Measurements from ENCODE around the gene TAS2R38. TPM values are rescaled to one million over a fixed set of nuclear protein-coding genes. Genes with fewer than 3 reads are reported as not detected.

Gene TAS2R38
- total RNA-seq, 4 donors from 2014 or later: not detected

GRCh38 chr7:141941075-141941474, 32.5 kb downstream of the TAS2R38 start:
- Histone ChIP-seq H3K27ac (no peak overlapping the region), H3K4me3 (no peak overlapping the region), H3K36me3 (no peaks in the 10 kb centered on the region), H3K27me3 (no peaks in the 10 kb centered on the region), H3K9me3 (peaks cover 6% of the 10 kb centered on the region), H3K4me1 (no peaks in the 10 kb centered on the region)
- WGBS: 92% methylated on average over 3 of the region's 3 CpGs
- TF ChIP-seq POLR2AphosphoS5 (IDR thresholded peaks at IDR 0.05) (no peak), CTCF (IDR thresholded peaks at IDR 0.05) (no peak), EP300 (IDR thresholded peaks at IDR 0.05) (no peak), POLR2A (IDR thresholded peaks at IDR 0.05) (no peak)
- DNase-seq (ENCODE audit: low spot score in 2 of 2): no peak

GRCh38 chr7:141930211-141930610, 43.4 kb downstream of the TAS2R38 start:
- DNase-seq (ENCODE audit: low spot score in 2 of 2): no peak
- WGBS: 81% methylated on average over 5 of the region's 5 CpGs
- TF ChIP-seq CTCF (IDR thresholded peaks at IDR 0.05): no peak
- no peak for TF ChIP-seq POLR2A (IDR thresholded peaks at IDR 0.05)
- TF ChIP-seq POLR2AphosphoS5 (IDR thresholded peaks at IDR 0.05): no peak
- TF ChIP-seq EP300 (IDR thresholded peaks at IDR 0.05): no peak
- Histone ChIP-seq H3K36me3 (no peaks in the 10 kb centered on the region), H3K27ac (no peak overlapping the region), H3K4me3 (no peak overlapping the region), H3K9me3 (no peaks in the 10 kb centered on the region), H3K27me3 (no peaks in the 10 kb centered on the region), H3K4me1 (no peaks in the 10 kb centered on the region)

GRCh38 chr7:141928845-141929195, 44.8 kb downstream of the TAS2R38 start:
- Histone ChIP-seq H3K4me1 (no peaks in the 10 kb centered on the region), H3K9me3 (no peaks in the 10 kb centered on the region), H3K4me3 (no peak overlapping the region), H3K36me3 (no peaks in the 10 kb centered on the region), H3K27me3 (no peaks in the 10 kb centered on the region), H3K27ac (no peak overlapping the region)
- WGBS: 84% methylated on average over 3 of the region's 3 CpGs
- DNase-seq (ENCODE audit: low spot score in 2 of 2): no peak
- TF ChIP-seq POLR2A (IDR thresholded peaks at IDR 0.05) (no peak), CTCF (IDR thresholded peaks at IDR 0.05) (no peak), EP300 (IDR thresholded peaks at IDR 0.05) (no peak), POLR2AphosphoS5 (IDR thresholded peaks at IDR 0.05) (no peak)

GRCh38 chr7:141928146-141928844, 45.3 kb downstream of the TAS2R38 start:
- Histone ChIP-seq H3K27ac (no peak overlapping the region), H3K4me1 (no peaks in the 10 kb centered on the region), H3K9me3 (no peaks in the 10 kb centered on the region), H3K4me3 (no peak overlapping the region), H3K27me3 (no peaks in the 10 kb centered on the region), H3K36me3 (no peaks in the 10 kb centered on the region)
- TF ChIP-seq POLR2A (IDR thresholded peaks at IDR 0.05) (no peak), EP300 (IDR thresholded peaks at IDR 0.05) (no peak), POLR2AphosphoS5 (IDR thresholded peaks at IDR 0.05) (no peak), CTCF (IDR thresholded peaks at IDR 0.05) (no peak)
- 46% methylated on average over 2 of the region's 2 CpGs for WGBS
- no peak for DNase-seq (ENCODE audit: low spot score in 2 of 2)

Other genes starting within 250 kb of the TAS2R38 start
- 100 to 1,000 TPM in 2 of 4 donors, 10 to 100 TPM in 2; 71.8 to 105 (median 92.8) TPM for gene SSBP1, start 235.4 kb downstream of the TAS2R38 start, total RNA-seq
- 1 to 10 TPM; 1.1 to 7.5 (median 3.4) TPM for gene TAS2R3, start 209.7 kb downstream of the TAS2R38 start, total RNA-seq
- gene TAS2R4, start 197.1 kb downstream of the TAS2R38 start, total RNA-seq: 1 to 10 TPM in 2 of 4 donors, under 1 TPM in 2; 0.19 to 6.0 (median 2.0) TPM
- gene TAS2R5, start 183.6 kb downstream of the TAS2R38 start, total RNA-seq: 10 to 100 TPM in 1 of 4 donors, 1 to 10 TPM in 3; 1.1 to 11.3 (median 3.9) TPM
- gene PRSS37, start 132.3 kb downstream of the TAS2R38 start, total RNA-seq: not detected
- gene OR9A4, start 57.4 kb downstream of the TAS2R38 start, total RNA-seq: not detected
- 1 to 10 TPM; 2.2 to 5.4 (median 3.9) TPM for gene CLEC5A, start 26.8 kb downstream of the TAS2R38 start, total RNA-seq
- under 1 TPM; 0.16 to 0.49 (median 0.23) TPM for gene MGAM, start 22.1 kb upstream of the TAS2R38 start, total RNA-seq
- under 1 TPM in 3 of 4 donors, not detected in 1; 0.11 to 0.97 (median 0.47) TPM for gene MGAM2, start 137.9 kb upstream of the TAS2R38 start, total RNA-seq